Measurements from ENCODE around the gene MRPL22. TPM values are rescaled to one million over a fixed set of nuclear protein-coding genes. Genes with fewer than 3 reads are reported as not detected.
"Not testable (repeated sequence)": the region's sequence is repeated elsewhere in the genome, so short reads cannot be mapped to it uniquely, and the experiment has no call there.

Gene MRPL22
- total RNA-seq, 4 donors from 2014 or later, result 12.8 to 24.6 (median 17.5) TPM

DNA sequence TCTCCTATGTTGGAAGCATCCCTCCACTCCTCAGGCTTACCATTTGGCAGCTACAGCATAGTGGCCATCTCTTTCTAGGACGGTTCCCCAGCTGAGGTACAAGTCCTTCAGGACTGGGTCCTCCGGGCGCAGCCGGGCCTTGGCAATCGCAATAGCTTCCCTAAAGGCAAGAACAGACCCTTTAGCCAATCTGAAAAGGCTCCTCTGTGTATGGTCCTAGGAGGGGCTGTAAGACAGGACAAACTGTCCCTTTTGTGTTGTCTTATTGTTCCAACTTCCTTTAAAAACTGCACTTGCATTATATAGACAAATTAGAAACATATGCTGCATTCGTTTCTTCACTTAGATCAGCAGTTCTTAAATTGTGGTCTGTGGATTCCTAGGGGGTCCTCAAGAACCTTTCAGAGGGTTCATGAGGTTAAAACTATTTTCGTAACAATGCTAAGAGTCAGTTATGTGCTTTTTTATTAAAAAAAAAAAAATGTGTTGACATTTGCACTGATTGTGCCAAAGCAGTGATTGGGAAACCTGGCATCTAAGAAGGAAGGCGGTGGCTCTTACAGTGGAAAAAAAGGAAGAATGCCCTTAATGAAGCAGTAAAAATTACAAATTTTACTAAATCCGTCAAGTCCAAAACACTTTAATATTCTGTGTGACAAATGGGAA lies 41.6 kb upstream of the MRPL22 start:
- DNase-seq (ENCODE audit: low spot score) (no peak), ATAC-seq (ENCODE audit: low FRiP score) (peak; percentile 41)
- TF ChIP-seq, protein P1, sequence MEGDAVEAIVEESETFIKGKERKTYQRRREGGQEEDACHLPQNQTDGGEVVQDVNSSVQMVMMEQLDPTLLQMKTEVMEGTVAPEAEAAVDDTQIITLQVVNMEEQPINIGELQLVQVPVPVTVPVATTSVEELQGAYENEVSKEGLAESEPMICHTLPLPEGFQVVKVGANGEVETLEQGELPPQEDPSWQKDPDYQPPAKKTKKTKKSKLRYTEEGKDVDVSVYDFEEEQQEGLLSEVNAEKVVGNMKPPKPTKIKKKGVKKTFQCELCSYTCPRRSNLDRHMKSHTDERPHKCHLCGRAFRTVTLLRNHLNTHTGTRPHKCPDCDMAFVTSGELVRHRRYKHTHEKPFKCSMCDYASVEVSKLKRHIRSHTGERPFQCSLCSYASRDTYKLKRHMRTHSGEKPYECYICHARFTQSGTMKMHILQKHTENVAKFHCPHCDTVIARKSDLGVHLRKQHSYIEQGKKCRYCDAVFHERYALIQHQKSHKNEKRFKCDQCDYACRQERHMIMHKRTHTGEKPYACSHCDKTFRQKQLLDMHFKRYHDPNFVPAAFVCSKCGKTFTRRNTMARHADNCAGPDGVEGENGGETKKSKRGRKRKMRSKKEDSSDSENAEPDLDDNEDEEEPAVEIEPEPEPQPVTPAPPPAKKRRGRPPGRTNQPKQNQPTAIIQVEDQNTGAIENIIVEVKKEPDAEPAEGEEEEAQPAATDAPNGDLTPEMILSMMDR (IDR thresholded peaks at IDR 0.05), result no peak

GRCh38 chr5:154900066-154900465 lies 40.8 kb upstream of the MRPL22 start:
- TF ChIP-seq, protein P1 (IDR thresholded peaks at IDR 0.05), result no peak
- no peak for ATAC-seq (ENCODE audit: low FRiP score)
- DNase-seq (ENCODE audit: low spot score), result no peak

DNA sequence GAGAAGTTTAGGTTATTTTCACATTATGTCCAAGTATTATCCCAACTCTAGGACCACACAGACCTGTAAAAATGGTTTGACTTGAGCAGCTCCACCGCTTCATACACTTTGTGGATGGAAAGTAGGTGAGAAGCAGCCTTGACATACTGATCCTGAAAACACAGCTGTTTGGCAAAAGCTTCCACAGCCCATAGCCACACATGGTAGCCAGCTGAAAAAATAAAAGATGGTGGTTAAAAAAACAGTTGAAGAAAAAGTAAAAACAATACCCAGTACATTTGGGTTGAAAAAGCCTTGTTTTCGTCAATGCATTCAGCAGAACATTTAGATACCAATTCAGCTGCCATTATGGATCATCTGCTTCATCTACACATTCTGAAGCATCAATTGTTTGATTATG lies 39.6 kb upstream of the MRPL22 start:
- ATAC-seq (ENCODE audit: low FRiP score), result no peak
- no peak for DNase-seq (ENCODE audit: low spot score)
- TF ChIP-seq, protein P1 (IDR thresholded peaks at IDR 0.05), result no peak

GRCh38 chr5:154901913-154902312 lies 39.0 kb upstream of the MRPL22 start:
- TF ChIP-seq, protein P1 (IDR thresholded peaks at IDR 0.05), result no peak
- DNase-seq (ENCODE audit: low spot score), result no peak
- ATAC-seq (ENCODE audit: low FRiP score), result no peak

DNA sequence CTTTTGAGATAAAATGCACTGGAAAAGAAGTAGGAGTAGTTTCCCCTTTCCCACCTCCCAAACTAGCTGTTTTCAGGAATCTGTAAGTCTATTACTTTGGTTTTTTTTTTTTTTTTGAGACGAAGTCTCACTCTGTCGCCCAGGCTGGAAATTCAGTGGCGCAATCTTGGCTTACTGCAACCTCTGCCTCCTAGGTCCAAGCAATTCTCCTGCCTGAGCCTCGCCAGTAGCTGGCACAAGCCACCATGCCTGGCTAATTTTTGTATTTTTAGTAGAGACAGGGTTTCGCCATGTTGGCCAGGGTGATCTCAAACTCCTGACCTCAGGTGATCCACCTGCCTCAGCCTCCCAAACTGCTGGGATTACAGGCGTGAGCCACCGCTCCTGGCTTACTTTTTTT lies 35.3 kb upstream of the MRPL22 start:
- not testable (repeated sequence) for ATAC-seq (ENCODE audit: low FRiP score); DNase-seq (ENCODE audit: low spot score)

- TF ChIP-seq, protein P1 (IDR thresholded peaks at IDR 0.05), result no peak
- ATAC-seq (ENCODE audit: low FRiP score) (no peak), DNase-seq (ENCODE audit: low spot score) (no peak)
Observed at GRCh38 chr5:154916874-154917273, 24.0 kb upstream of the MRPL22 start.

DNA sequence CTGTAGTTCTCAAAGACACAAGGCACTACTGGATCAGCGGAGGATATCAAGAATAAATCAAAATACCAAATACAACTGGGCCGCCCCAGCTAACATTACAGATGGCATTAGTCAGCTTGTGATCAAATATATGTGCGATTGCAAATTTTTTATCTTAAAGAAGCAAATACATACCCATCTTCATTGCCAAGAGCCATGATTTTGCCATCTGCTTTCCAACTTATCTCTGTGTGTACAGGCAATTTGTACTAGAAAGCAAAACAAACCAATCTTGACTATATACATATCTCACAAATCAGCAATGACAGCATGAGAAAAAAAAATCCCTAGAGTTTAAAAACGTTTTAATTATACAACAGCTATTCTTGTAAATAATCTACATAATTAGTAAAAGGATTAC lies 23.1 kb upstream of the MRPL22 start:
- TF ChIP-seq, protein P1 (IDR thresholded peaks at IDR 0.05), result no peak
- DNase-seq (ENCODE audit: low spot score) (no peak), ATAC-seq (ENCODE audit: low FRiP score) (no peak)

Data from omental fat pad (tissue), 4 donors.